SK-N-SH treated with all-trans-retinoic acid at 6 μM for 48 hours (cell line): Measurements from ENCODE around the gene CEP131.

Experiments
- ATAC-seq: fragments of 200-7000 bp; cut with Tn5 transposase; 3 replicates; pipeline ENCODE4 v1.9.1; 2020; ENCODE audit warnings: mild to moderate bottlenecking, moderate library complexity
- BACH2 ChIP-seq: fragments of 250-450 bp; sonication (Bioruptor Pico); IDR thresholded peaks from 2 replicates; pipeline ENCODE4 v1.9.0; 2021; ENCODE audit warnings: mild to moderate bottlenecking, borderline replicate concordance
- CSDC2 ChIP-seq: fragments of 250-450 bp; sonication (Bioruptor Pico); IDR thresholded peaks from 2 replicates; pipeline ENCODE4 v1.5.0; 2020; ENCODE audit warnings: mild to moderate bottlenecking, moderate library complexity
- CSRNP3 ChIP-seq: fragments of 250-450 bp; sonication (Bioruptor Pico); IDR thresholded peaks from 2 replicates; pipeline ENCODE4 v1.5.1; 2021; ENCODE audit warnings: mild to moderate bottlenecking, moderate library complexity
- ESRRG ChIP-seq: fragments of 250-450 bp; sonication (Bioruptor Pico); IDR thresholded peaks from 2 replicates; pipeline ENCODE4 v1.6.1; 2021; ENCODE audit warnings: mild to moderate bottlenecking
- GLIS3 ChIP-seq: fragments of 250-450 bp; sonication (Bioruptor Pico); IDR thresholded peaks from 2 replicates; pipeline ENCODE4 v1.5.0; 2020; ENCODE audit warnings: mild to moderate bottlenecking, moderate library complexity
- ISL1 ChIP-seq: fragments of 250-450 bp; sonication (Bioruptor Pico); IDR thresholded peaks from 2 replicates; pipeline ENCODE4 v2.1.2; 2022; ENCODE audit warnings: mild to moderate bottlenecking, moderate library complexity
- OSR1 ChIP-seq: fragments of 250-450 bp; sonication (Bioruptor Pico); IDR thresholded peaks from 2 replicates; pipeline ENCODE4 v1.8.0; 2022; ENCODE audit warnings: moderate library complexity, mild to moderate bottlenecking, inconsistent platforms
- PPARA ChIP-seq: fragments of 250-450 bp; sonication (Bioruptor Pico); IDR thresholded peaks from 2 replicates; pipeline ENCODE4 v1.5.0; 2020; ENCODE audit warnings: mild to moderate bottlenecking, borderline replicate concordance
- SNAI2 ChIP-seq: fragments of 250-450 bp; sonication (Bioruptor Pico); IDR thresholded peaks from 2 replicates; pipeline ENCODE4 v1.5.0; 2020; ENCODE audit warnings: mild to moderate bottlenecking, moderate library complexity
- TCF4 ChIP-seq: fragments of 250-450 bp; sonication (Bioruptor Pico); IDR thresholded peaks from 2 replicates; pipeline ENCODE4 v1.8.0; 2021; ENCODE audit warnings: mild to moderate bottlenecking, moderate library complexity, borderline replicate concordance
- TOX ChIP-seq: fragments of 250-450 bp; sonication (Bioruptor Pico); IDR thresholded peaks from 2 replicates; pipeline ENCODE4 v1.8.0; 2021; ENCODE audit warnings: mild to moderate bottlenecking, moderate library complexity, borderline replicate concordance
- ZFP3 ChIP-seq: fragments of 250-450 bp; sonication (Bioruptor Pico); IDR thresholded peaks from 2 replicates; pipeline ENCODE4 v1.5.0; 2020; ENCODE audit warnings: mild to moderate bottlenecking, moderate library complexity
- ZFP30 ChIP-seq: fragments of 450-650 bp; formaldehyde crosslinking; IDR thresholded peaks from 2 replicates; pipeline ENCODE4 v1.5.0; 2022; ENCODE audit warnings: mild to moderate bottlenecking, moderate library complexity
- ZNF70 ChIP-seq: fragments of 450-650 bp; formaldehyde crosslinking; IDR thresholded peaks from 2 replicates; pipeline ENCODE4 v1.5.0; 2020; ENCODE audit warnings: mild to moderate bottlenecking, moderate library complexity
- ZNF8 ChIP-seq: fragments of 450-650 bp; formaldehyde crosslinking; IDR thresholded peaks from 2 replicates; pipeline ENCODE4 v1.5.0; 2020; ENCODE audit warnings: mild to moderate bottlenecking, moderate library complexity
- TF ChIP-seq, protein P1 (sequence below): fragments of 250-450 bp; sonication (Bioruptor Pico); IDR thresholded peaks from 2 replicates; pipeline ENCODE4 v1.8.0; 2021; ENCODE audit warnings: low read depth, mild to moderate bottlenecking, moderate library complexity, borderline replicate concordance
- TF ChIP-seq, protein P2 (sequence below): fragments of 250-450 bp; sonication (Bioruptor Pico); IDR thresholded peaks from 2 replicates; pipeline ENCODE4 v1.5.1; 2020; ENCODE audit warnings: low read depth, mild to moderate bottlenecking, moderate library complexity
- TF ChIP-seq, protein P3 (sequence below): fragments of 250-450 bp; sonication (Bioruptor Pico); IDR thresholded peaks from 2 replicates; pipeline ENCODE4 v1.8.0; 2020; ENCODE audit warnings: mild to moderate bottlenecking, moderate library complexity, borderline replicate concordance
- TF ChIP-seq, protein P4 (sequence below): fragments of 250-450 bp; sonication (Bioruptor Pico); IDR thresholded peaks from 2 replicates; pipeline ENCODE4 v1.5.0; 2020; ENCODE audit warnings: mild to moderate bottlenecking, moderate library complexity

CEP131 gene

GRCh38 chr17:81198826-81199481 lies 23.8 kb downstream of the CEP131 start:
- ATAC-seq: no peak

GRCh38 chr17:81197831-81198490 lies 24.8 kb downstream of the CEP131 start:
- TF ChIP-seq GLIS3 (CRISPR knock-in tag) (no peak), SNAI2 (CRISPR knock-in tag) (no peak), CSDC2 (CRISPR knock-in tag) (no peak), ESRRG (CRISPR knock-in tag) (no peak), CSRNP3 (CRISPR knock-in tag) (no peak), TCF4 (CRISPR knock-in tag) (no peak), TOX (CRISPR knock-in tag) (no peak), ZFP3 (CRISPR knock-in tag) (no peak)
- TF ChIP-seq, protein P1, sequence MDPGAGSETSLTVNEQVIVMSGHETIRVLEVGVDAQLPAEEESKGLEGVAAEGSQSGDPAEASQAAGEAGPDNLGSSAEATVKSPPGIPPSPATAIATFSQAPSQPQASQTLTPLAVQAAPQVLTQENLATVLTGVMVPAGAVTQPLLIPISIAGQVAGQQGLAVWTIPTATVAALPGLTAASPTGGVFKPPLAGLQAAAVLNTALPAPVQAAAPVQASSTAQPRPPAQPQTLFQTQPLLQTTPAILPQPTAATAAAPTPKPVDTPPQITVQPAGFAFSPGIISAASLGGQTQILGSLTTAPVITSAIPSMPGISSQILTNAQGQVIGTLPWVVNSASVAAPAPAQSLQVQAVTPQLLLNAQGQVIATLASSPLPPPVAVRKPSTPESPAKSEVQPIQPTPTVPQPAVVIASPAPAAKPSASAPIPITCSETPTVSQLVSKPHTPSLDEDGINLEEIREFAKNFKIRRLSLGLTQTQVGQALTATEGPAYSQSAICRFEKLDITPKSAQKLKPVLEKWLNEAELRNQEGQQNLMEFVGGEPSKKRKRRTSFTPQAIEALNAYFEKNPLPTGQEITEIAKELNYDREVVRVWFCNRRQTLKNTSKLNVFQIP: no peak
- no peak for ATAC-seq

More at GRCh38 chr17:81198826-81199481, 23.8 kb downstream of the CEP131 start:
- no peak for TF ChIP-seq ISL1
- no peak for TF ChIP-seq ZNF8 (CRISPR knock-in tag)
- TF ChIP-seq, protein P2, sequence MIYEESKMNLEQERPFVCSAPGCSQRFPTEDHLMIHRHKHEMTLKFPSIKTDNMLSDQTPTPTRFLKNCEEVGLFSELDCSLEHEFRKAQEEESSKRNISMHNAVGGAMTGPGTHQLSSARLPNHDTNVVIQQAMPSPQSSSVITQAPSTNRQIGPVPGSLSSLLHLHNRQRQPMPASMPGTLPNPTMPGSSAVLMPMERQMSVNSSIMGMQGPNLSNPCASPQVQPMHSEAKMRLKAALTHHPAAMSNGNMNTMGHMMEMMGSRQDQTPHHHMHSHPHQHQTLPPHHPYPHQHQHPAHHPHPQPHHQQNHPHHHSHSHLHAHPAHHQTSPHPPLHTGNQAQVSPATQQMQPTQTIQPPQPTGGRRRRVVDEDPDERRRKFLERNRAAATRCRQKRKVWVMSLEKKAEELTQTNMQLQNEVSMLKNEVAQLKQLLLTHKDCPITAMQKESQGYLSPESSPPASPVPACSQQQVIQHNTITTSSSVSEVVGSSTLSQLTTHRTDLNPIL (CRISPR knock-in tag): no peak
- no peak for TF ChIP-seq ZFP30
- TF ChIP-seq, protein P3, sequence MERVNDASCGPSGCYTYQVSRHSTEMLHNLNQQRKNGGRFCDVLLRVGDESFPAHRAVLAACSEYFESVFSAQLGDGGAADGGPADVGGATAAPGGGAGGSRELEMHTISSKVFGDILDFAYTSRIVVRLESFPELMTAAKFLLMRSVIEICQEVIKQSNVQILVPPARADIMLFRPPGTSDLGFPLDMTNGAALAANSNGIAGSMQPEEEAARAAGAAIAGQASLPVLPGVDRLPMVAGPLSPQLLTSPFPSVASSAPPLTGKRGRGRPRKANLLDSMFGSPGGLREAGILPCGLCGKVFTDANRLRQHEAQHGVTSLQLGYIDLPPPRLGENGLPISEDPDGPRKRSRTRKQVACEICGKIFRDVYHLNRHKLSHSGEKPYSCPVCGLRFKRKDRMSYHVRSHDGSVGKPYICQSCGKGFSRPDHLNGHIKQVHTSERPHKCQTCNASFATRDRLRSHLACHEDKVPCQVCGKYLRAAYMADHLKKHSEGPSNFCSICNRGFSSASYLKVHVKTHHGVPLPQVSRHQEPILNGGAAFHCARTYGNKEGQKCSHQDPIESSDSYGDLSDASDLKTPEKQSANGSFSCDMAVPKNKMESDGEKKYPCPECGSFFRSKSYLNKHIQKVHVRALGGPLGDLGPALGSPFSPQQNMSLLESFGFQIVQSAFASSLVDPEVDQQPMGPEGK (CRISPR knock-in tag): no peak
- TF ChIP-seq PPARA (CRISPR knock-in tag): no peak
- no peak for TF ChIP-seq CSDC2 (CRISPR knock-in tag)
- no peak for TF ChIP-seq BACH2 (CRISPR knock-in tag)
- TF ChIP-seq TCF4 (CRISPR knock-in tag): no peak
- TF ChIP-seq, protein P4, sequence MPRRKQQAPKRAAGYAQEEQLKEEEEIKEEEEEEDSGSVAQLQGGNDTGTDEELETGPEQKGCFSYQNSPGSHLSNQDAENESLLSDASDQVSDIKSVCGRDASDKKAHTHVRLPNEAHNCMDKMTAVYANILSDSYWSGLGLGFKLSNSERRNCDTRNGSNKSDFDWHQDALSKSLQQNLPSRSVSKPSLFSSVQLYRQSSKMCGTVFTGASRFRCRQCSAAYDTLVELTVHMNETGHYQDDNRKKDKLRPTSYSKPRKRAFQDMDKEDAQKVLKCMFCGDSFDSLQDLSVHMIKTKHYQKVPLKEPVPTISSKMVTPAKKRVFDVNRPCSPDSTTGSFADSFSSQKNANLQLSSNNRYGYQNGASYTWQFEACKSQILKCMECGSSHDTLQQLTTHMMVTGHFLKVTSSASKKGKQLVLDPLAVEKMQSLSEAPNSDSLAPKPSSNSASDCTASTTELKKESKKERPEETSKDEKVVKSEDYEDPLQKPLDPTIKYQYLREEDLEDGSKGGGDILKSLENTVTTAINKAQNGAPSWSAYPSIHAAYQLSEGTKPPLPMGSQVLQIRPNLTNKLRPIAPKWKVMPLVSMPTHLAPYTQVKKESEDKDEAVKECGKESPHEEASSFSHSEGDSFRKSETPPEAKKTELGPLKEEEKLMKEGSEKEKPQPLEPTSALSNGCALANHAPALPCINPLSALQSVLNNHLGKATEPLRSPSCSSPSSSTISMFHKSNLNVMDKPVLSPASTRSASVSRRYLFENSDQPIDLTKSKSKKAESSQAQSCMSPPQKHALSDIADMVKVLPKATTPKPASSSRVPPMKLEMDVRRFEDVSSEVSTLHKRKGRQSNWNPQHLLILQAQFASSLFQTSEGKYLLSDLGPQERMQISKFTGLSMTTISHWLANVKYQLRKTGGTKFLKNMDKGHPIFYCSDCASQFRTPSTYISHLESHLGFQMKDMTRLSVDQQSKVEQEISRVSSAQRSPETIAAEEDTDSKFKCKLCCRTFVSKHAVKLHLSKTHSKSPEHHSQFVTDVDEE (CRISPR knock-in tag): no peak
- no peak for TF ChIP-seq ESRRG (CRISPR knock-in tag)
- no peak for TF ChIP-seq SNAI2 (CRISPR knock-in tag)
- TF ChIP-seq ZFP3 (CRISPR knock-in tag): no peak
- no peak for TF ChIP-seq OSR1 (CRISPR knock-in tag)
- TF ChIP-seq, protein P1: no peak
- no peak for TF ChIP-seq TOX (CRISPR knock-in tag)
- no peak for TF ChIP-seq ZNF70 (CRISPR knock-in tag)
